ENCODE results near the gene UBE2L5.

Gene UBE2L5

GRCh38 chr13:30381049-30381448 lies 41.2 kb upstream of the UBE2L5 start:
- TF ChIP-seq CTCF (IDR thresholded peaks at IDR 0.05; ENCODE audit: extremely low read depth, insufficient read depth, missing control alignments): no peak
- DNase-seq (ENCODE audit: low spot score): no peak
- in situ Hi-C loops (cut with MboI; ENCODE audit: low pct_unique_long_range_greater_than_20kb, low sequenced_read_pairs, unreplicated experiment): no loop called here

GRCh38 chr13:30382836-30383525 lies 39.3 kb upstream of the UBE2L5 start:
- TF ChIP-seq CTCF (IDR thresholded peaks at IDR 0.05; ENCODE audit: extremely low read depth, insufficient read depth, missing control alignments): peak; percentile 3
- no peak for DNase-seq (ENCODE audit: low spot score)
- in situ Hi-C loops (cut with MboI; ENCODE audit: low pct_unique_long_range_greater_than_20kb, low sequenced_read_pairs, unreplicated experiment): no loop called here

- DNase-seq (ENCODE audit: low spot score): no peak
- in situ Hi-C loops (cut with MboI; ENCODE audit: low pct_unique_long_range_greater_than_20kb, low sequenced_read_pairs, unreplicated experiment): no loop called here
- TF ChIP-seq CTCF (IDR thresholded peaks at IDR 0.05; ENCODE audit: extremely low read depth, insufficient read depth, missing control alignments): no peak
Observed at GRCh38 chr13:30388406-30389283, 33.6 kb upstream of the UBE2L5 start.

- TF ChIP-seq CTCF (IDR thresholded peaks at IDR 0.05; ENCODE audit: extremely low read depth, insufficient read depth, missing control alignments): no peak
- DNase-seq (ENCODE audit: low spot score): no peak
- in situ Hi-C loops (cut with MboI; ENCODE audit: low pct_unique_long_range_greater_than_20kb, low sequenced_read_pairs, unreplicated experiment): no loop called here
Observed at GRCh38 chr13:30391956-30392680, 30.2 kb upstream of the UBE2L5 start.

- no peak for DNase-seq (ENCODE audit: low spot score)
- no peak for TF ChIP-seq CTCF (IDR thresholded peaks at IDR 0.05; ENCODE audit: extremely low read depth, insufficient read depth, missing control alignments)
- in situ Hi-C loops (cut with MboI; ENCODE audit: low pct_unique_long_range_greater_than_20kb, low sequenced_read_pairs, unreplicated experiment): no loop called here
Observed at GRCh38 chr13:30392681-30393045, 29.6 kb upstream of the UBE2L5 start.

- in situ Hi-C loops (cut with MboI; ENCODE audit: low pct_unique_long_range_greater_than_20kb, low sequenced_read_pairs, unreplicated experiment): no loop called here
- TF ChIP-seq CTCF (IDR thresholded peaks at IDR 0.05; ENCODE audit: extremely low read depth, insufficient read depth, missing control alignments): no peak
- peak; percentile 55 for DNase-seq (ENCODE audit: low spot score)
Observed at GRCh38 chr13:30394751-30395191, 27.5 kb upstream of the UBE2L5 start.

All from GM13977 (cell line).